GM19023 (cell line): ENCODE results near the gene CCDC57.

Experiments
- ATAC-seq: cut with Tn5 transposase; IDR thresholded peaks from one replicate; pipeline ENCODE4 v1.9.1; 2021; ENCODE audit warnings: mild to moderate bottlenecking, moderate library complexity; ENCODE audit not compliant: unreplicated experiment

The CCDC57 gene

GRCh38 chr17:82129095-82129494, 83.5 kb downstream of the CCDC57 start:
- no peak for ATAC-seq

- no peak for ATAC-seq
These were observed 84.4 kb downstream of the CCDC57 start for GRCh38 chr17:82128287-82128686.

DNA sequence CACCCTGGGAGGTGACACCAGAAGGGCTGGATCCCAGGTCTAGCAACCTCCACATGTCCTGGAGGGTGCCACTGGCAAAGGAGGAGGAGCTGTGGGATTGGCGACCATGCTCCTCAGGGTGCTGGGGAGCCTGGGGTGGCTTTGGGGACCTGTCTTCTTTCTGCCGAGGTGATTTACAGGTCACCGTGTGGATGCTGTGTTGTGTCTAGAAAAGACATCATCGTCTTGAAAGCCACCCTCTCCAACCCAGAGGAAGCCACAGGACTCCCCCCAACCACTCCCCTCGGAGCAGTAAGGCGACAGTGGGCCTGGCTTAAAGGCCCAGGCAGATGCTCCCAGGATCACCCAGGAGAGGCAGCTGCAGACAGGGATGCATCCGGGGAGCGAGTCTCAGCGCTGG, 84.9 kb downstream of the CCDC57 start:
- ATAC-seq: no peak

- no peak for ATAC-seq
These were observed 85.4 kb downstream of the CCDC57 start for GRCh38 chr17:82127315-82127595.

GRCh38 chr17:82126556-82127314, 85.9 kb downstream of the CCDC57 start:
- ATAC-seq: no peak

GRCh38 chr17:82124101-82124500, 88.5 kb downstream of the CCDC57 start:
- ATAC-seq: no peak

- no peak for ATAC-seq
These were observed 90.7 kb downstream of the CCDC57 start for GRCh38 chr17:82121660-82122629.

DNA sequence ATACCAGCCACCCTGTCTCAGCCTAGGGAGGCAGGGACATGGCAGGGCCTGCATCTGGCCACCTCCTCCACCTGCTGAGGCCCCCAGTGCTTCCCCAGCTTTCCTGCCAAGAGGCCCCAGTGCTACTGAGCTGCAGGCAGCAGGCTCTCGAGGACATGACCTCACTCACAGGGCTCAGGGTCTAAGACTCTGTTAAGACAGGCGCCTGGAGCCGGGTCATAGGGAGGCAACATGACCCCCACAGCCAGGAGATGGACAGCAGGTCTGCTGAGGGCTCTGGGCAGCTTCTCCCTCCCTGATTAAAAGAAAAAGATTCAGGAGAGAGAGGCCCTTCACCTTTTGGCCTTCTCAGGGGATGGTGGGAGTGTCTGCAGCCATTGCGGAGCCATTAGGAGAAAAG, 91.4 kb downstream of the CCDC57 start:
- no peak for ATAC-seq

- ATAC-seq: no peak
These were observed 92.5 kb downstream of the CCDC57 start for GRCh38 chr17:82120148-82120547.

DNA sequence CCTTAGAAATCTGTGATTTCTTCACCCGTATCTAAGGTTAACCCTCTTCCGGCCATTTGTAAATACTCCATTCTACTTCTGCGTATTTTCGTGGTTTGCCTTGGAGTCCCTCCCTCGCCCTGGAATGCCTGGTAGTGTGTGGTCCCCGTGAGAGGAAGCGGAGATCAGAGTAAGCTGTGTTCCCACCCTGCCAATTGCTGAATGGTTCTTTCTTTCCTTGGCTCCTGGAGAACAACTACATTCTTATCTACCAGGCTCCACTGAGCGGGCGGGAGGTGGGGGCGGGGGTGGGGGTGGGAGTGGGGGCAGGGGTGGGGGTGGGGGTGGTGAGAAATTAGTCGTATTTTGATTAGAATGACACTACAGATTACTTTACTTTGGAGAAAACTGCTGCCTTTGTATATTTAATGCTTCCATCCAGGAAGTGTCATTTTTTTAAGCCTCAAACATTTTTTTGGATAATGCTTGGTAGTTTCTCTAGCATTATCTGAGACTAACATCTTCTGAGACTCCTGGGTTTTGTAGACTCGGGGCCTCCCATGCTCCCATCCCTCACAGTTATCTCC, 93.7 kb downstream of the CCDC57 start:
- ATAC-seq: no peak

DNA sequence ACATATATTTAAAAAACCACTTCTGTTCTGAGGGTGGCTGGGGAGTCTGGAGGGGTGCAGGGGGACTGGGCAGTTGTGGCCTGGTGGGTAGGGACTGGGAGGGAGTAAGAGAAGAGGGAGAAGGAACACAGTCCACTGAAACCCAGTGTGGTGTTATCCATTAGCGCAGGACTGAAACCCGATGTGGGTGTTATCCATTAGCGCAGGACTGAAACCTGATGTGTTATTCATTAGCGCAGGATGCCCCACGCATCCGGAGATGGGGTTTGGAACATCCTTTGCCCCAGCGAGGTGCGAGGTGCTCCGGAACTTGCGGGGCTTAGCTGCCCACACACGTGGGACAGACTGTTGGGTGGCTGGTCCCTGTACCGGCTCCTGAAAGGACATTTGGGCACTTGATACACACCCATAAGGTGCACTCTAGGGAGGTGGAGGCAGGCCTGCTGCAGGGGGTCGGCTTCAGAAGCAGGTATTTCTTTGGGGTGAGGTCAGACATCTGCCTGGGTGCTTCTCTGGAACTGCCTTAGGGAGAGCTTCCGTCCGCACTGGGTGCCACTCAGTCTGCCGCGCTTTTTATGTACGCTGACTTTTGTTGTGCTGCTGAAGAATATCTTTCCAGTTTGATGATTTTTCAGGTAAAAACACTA, 94.4 kb downstream of the CCDC57 start:
- ATAC-seq: no peak

- ATAC-seq: no peak
These were observed 95.2 kb downstream of the CCDC57 start for GRCh38 chr17:82117139-82118090.

GRCh38 chr17:82116246-82116645, 96.4 kb downstream of the CCDC57 start:
- ATAC-seq: no peak

- no peak for ATAC-seq
These were observed 97.8 kb downstream of the CCDC57 start for GRCh38 chr17:82114872-82115271.

GRCh38 chr17:82114447-82114846, 98.2 kb downstream of the CCDC57 start:
- no peak for ATAC-seq

DNA sequence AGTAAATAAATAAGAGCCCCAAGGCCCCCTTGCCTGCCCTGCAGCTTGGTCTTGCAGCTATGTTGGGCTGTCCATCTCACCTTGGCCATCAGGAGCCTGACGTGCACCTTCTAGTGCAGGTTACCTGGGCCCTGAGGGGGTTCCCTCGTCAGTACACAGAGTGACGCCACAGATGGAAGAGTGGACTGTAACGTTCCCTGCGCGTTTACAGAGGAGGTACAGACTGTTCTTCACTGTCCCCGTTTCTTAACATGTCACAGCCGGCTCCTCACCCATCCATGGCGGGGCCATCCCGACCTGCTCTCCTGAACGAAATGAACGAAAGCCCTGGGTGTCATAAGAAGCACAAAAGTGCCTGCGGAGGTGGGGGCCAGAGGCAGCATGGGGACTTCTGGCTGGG, 98.7 kb downstream of the CCDC57 start:
- no peak for ATAC-seq

- no peak for ATAC-seq
These were observed 99.2 kb downstream of the CCDC57 start for GRCh38 chr17:82113422-82113821.

- ATAC-seq: no peak
These were observed 99.7 kb downstream of the CCDC57 start for GRCh38 chr17:82112914-82113311.

- ATAC-seq: no peak
These were observed 100.3 kb downstream of the CCDC57 start for GRCh38 chr17:82112181-82112913.

- ATAC-seq: no peak
These were observed 102.3 kb downstream of the CCDC57 start for GRCh38 chr17:82110298-82110697.
